Suppressor macrophage treated with lipopolysaccharide for 4 hours (primary cell): ENCODE measurements around the gene LRRIQ4.

Experiments used
- DNase-seq: peaks from one replicate; pipeline ENCODE4 v3.0.0-alpha.2; 2020

The LRRIQ4 gene

GRCh38 chr3:169811631-169812331, 889 bp upstream of the LRRIQ4 start:
- DNase-seq: peak; percentile 24

DNA sequence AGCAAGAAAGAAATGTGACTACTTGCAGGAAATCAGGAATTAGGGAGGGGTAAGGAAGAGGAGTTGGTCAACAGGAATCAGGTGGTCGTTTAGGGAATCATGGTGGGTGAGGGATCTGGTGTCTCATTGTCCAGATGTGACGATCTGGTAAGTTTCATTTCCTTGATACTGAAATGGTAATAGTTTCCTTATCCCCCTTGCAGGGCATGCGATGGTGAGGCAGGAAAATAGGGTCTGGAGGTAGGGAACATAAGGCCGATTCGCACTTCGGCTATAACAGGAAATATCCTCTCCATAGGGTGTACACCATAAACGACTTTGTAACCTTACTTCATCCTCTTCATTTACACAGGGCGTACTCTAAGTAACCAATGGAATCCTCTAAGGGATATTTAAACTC, 608 bp downstream of the LRRIQ4 start:
- peak; percentile 53 for DNase-seq

- DNase-seq: peak; percentile 57
These were observed 1.3 kb downstream of the LRRIQ4 start for GRCh38 chr3:169813757-169814517.

DNA sequence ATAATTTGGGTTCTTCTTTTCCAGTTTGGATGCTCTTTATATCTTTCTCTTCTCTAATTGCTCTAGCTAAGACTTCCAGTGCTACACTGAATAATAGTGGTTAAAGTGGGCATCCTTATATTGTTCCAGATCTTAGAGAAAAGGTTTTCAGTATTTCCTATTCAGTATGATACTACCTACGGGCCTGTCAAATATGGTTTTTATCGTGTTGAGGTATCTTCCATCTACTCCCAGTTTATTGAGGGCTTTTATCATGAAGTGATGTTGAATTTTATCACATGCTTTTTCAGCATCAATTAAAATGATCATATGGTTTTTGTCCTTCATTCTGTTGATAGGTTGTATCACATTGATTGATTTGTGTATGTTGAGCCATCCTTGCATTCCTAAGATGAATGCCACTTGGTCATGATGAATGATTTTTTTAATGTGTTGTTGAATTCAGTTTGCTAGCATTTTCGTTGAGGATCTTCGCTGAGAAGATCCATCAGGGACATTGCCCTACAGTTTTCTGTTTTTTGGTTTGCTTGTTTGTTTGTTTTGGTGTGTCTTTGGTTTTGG, 3.0 kb downstream of the LRRIQ4 start:
- no peak for DNase-seq

DNA sequence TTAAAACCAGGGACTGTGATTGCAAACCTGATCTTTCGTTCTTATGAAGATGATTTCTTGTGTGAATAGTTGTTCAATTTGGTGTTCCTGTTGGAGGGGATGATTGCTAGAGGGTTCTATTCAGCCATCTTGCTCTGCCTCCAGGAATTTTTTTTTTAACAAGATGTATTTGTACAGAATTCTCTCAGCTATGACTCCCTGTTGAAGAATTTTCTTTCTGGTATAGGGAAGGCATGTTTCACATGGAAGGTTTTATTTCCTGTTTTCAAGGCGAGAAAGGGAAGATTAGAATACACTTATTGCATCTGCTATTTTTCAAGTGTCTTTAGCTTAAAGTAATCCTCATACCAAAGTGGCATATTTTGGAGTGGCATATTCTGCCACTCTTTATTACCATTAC, 5.6 kb downstream of the LRRIQ4 start:
- no peak for DNase-seq

- DNase-seq: no peak
These were observed 9.4 kb downstream of the LRRIQ4 start for GRCh38 chr3:169822091-169822490.

- DNase-seq: no peak
These were observed 9.9 kb downstream of the LRRIQ4 start for GRCh38 chr3:169822540-169822939.

GRCh38 chr3:169822983-169823382, 10.3 kb downstream of the LRRIQ4 start:
- no peak for DNase-seq

- DNase-seq: no peak
These were observed 12.6 kb downstream of the LRRIQ4 start for GRCh38 chr3:169825316-169825715.

GRCh38 chr3:169827712-169828111, 15.0 kb downstream of the LRRIQ4 start:
- DNase-seq: peak; percentile 13

DNA sequence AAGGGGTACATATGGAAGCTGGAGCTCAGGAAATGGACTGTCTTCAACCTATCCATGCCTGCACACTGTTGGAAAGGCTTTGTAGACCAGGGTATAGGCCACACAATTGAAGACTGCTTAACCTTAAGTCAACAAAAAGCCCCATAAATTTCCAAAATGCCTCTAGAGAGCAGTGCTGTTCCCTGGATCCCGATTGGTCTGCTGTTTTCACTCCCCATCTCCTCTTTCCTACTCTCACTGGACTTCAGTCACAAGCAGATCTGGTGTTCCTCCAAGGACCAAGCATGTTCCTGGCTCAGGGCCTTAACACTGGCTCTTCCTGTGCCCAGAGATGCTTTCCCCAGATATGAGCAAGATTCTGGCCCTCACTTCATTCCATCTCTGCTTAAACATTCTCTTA, 22.9 kb downstream of the LRRIQ4 start:
- DNase-seq: no peak

DNA sequence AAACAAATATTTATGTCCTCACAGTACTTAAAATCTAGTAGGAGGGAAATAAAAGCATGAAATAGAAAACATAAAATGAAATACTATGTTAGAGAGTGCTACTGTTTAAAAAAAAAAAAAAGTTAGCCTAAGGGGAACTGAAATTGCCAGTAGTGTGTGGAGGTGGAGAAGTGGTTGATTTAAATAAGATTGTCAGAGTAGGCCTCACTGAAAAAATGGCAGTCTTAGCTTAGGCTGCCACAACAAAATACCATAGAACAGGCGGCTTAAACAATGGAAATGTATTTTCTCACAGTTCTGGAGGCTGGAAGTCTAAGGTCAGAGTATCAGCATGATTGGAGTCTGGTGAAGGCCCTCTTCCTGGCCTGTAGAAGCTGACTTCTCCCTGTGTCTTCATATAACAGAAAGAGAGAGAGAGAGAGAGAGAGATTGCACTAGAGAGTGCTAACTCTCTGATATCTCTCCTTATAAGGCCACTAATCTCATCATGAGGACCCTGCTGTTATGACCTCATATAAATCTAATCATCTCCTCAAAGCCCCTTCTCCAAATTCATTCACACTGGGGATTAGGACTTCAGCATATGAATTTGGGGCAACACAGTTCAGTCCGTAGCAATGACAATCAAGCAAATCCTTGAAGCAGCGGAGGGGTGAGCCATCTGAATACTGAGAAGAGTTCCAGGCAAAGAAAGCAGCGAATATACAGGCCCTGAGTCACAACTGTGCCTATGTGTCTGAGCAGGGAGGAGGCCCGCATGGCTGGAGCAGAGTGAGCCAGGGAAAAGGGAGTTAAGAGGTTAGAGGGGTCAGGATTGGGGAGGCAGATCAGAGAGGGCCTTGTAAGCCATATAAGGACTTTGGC, 23.6 kb downstream of the LRRIQ4 start:
- peak; percentile 17 for DNase-seq

DNA sequence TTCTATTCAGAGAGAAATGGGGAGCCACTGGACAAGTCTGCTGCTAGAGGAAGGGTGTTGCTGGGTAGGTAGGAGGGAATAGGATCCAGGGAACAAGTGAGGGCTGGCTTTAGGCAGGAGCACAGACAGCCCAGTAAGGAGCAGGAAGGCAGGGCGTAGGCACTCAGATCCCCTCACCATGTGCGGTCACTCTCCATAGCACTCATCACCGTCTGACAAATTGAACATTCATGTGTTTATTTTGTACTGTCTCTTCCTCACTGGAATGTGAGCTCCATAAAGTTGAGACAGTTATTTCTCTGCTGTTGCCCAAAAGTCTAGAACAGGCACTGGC, 24.2 kb downstream of the LRRIQ4 start:
- no peak for DNase-seq

- DNase-seq: no peak
These were observed 25.9 kb downstream of the LRRIQ4 start for GRCh38 chr3:169838511-169839030.

GRCh38 chr3:169841171-169841570, 28.5 kb downstream of the LRRIQ4 start:
- no peak for DNase-seq

DNA sequence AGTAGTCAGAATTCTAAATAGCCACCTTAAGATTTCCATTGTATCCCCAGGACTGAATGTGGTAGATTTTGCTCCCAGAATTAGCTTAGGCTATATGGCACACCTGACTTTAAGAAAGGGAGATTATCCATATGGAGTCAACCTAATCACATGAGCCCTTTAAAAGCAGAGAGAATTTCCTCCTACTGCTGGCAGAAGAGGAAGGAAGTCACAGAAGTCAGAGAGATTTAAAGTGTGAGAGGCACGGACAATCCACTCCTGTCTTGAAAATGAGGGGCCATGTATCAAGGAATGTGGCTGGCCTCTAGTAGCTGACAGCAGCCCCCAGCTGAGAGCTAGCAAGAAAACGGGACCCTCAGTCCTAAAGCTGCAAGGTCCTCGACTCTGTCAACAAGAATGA, 30.3 kb downstream of the LRRIQ4 start:
- no peak for DNase-seq

DNA sequence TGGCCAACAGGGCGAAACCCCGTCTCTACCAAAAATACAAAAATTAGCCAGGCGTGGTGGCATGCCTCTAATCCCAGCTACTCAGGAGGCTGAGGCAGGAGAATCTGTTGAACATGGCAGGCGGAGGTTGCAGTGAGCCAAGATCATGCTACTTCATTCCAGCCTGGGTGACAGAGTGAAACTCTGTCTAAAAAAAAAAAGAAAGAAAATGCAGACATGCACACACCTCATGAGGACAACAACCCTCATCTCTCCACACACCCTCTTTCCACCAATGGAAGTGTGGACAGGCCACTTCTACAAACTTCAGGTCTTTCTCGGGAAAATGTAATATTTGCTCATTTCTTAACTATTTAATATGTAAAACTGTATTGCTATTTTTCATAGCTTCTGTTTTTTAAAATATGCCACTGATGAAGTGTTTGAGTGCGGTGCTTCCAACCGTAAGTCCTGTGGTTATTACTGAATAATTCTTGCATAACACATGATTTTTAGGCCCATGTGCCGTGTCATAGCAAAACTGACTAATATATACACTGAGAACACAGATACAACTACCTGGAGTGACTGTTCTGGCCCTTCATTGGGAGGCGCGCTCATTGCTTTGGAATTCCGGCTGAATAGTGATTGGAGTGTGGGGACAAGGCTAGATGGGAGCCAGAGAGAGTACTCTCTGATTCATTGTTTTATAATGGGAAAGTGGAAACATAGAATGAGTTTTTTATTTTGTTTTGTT, 34.0 kb downstream of the LRRIQ4 start:
- no peak for DNase-seq

DNA sequence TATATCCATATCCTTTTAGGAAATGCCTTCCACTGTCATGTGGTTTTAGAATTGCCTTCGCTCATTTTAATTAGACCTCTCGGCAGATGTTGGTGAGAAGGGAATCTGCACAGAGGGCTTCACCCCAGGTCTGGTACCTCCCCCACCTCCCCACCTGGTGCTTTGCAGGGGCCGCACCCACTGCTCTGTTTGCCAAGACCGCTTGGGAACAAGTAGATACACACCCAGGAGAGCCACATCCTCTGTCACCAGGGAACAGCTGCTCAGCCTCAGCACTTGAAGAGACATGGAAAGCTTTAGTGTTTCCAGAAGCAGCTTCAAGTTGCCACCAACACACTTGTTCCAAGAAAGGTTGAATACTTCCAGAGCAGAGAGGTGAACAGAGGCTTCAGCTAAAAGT, 35.2 kb downstream of the LRRIQ4 start:
- no peak for DNase-seq

DNA sequence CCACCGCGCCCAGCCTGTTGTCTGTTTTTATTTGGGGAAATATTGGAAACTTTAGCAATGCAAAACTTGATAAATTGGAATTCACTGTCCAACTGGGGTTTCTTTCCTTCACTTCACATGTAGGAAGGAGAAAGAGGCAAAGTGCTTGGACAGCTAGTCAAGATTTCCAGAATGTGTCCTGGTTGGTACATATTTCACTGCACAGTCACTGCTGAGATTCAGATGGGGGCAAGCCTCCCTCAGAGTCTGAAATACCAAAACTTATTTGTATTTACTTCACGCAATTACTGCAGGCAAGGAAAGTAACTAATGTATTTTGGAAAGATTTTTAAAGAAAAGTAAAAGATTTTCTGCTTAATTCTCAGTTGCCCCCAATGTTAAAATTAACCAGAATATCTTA, 36.1 kb downstream of the LRRIQ4 start:
- DNase-seq: no peak

GRCh38 chr3:169850618-169851017, 37.9 kb downstream of the LRRIQ4 start:
- DNase-seq: no peak

GRCh38 chr3:169855514-169855913, 42.8 kb downstream of the LRRIQ4 start:
- DNase-seq: no peak

DNA sequence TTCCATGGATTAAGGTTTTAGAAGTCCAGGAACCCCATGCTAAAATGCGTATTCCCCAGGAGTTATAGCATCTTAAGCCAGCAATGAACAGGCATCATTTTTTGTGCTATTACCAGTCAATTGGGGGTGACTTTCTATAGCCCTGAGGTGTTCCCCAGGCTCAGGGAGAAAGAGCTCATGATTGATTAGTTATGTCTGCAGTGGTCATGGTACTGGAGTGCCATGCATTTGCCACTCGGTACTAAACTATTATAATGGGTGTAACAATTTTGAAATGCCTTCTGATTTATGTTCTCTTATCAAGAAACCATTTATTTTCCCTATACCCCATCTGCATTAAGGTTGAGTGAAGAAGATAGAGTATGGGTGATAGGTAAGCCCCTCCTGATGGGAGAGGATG, 45.1 kb downstream of the LRRIQ4 start:
- DNase-seq: no peak
